ENCODE measurements around the gene TAF10. TPM values are rescaled to one million over a fixed set of nuclear protein-coding genes. Genes with fewer than 3 reads are reported as not detected.

TAF10 gene
- polyA plus RNA-seq, 1 of the 3 experiments (the other 2 are of a cell fraction) = 213 TPM

GRCh38 chr11:6598555-6598954 lies 13.5 kb downstream of the TAF10 start:
- no peak overlapping the region for H3K4me3 ChIP-seq (ENCODE audit: low read depth in 2 of 2, low read length in 1 of 2)
- H3K79me2 ChIP-seq (ENCODE audit: insufficient read depth) = peaks cover 55% of the 10 kb centered on the region
- no peaks in the 10 kb centered on the region for H3K9me2 ChIP-seq
- H3K4me1 ChIP-seq (ENCODE audit: control insufficient read depth in 1 of 2, insufficient read depth in 2 of 2, low read depth in 1 of 2, low read length in 1 of 2) = peaks cover 0 to 13% of the 10 kb centered on the region in 2 experiments; a peak in 2 of 4 replicates
- DNase-seq = no peak
- TF ChIP-seq SIN3A (IDR thresholded peaks at IDR 0.05; ENCODE audit: borderline replicate concordance, low read depth, low read length) (no peak), FOXM1 (IDR thresholded peaks at IDR 0.05; ENCODE audit: low read depth) (no peak)
- H4K20me1 ChIP-seq (ENCODE audit: insufficient read depth) = no peaks in the 10 kb centered on the region
- no peaks in the 10 kb centered on the region for H3K9me3 ChIP-seq
- 96% methylated on average over 3 of the region's 3 CpGs for WGBS (ENCODE audit: low lambda C conversion rate)
- no peaks in the 10 kb centered on the region for H3K27me3 ChIP-seq (ENCODE audit: insufficient read depth)
- H3K4me2 ChIP-seq = no peak overlapping the region
- no peak overlapping the region for H2AFZ ChIP-seq (ENCODE audit: low read depth)
- H3K27ac ChIP-seq (ENCODE audit: low read depth in 2 of 2, low read length in 1 of 2) = no peak overlapping the region
- H3K36me3 ChIP-seq (replicated peaks in 1 of 2; ENCODE audit: control insufficient read depth in 1 of 2, insufficient read depth in 2 of 2, low read length in 1 of 2) = peaks cover 17 to 69% of the 10 kb centered on the region in 2 experiments
- H3F3A ChIP-seq (replicated peaks; ENCODE audit: insufficient read depth) = no peaks in the 10 kb centered on the region
- H3K9ac ChIP-seq = no peak overlapping the region
- ChIA-PET CTCF (no interaction called here), POLR2A (no interaction called here)

GRCh38 chr11:6596239-6596877 lies 15.7 kb downstream of the TAF10 start:
- H3K27me3 ChIP-seq (ENCODE audit: insufficient read depth) = no peaks in the 10 kb centered on the region
- H2AFZ ChIP-seq (ENCODE audit: low read depth) = no peak overlapping the region
- no peaks in the 10 kb centered on the region for H3K9me2 ChIP-seq
- 94% methylated on average over 5 of the region's 5 CpGs for WGBS (ENCODE audit: low lambda C conversion rate)
- no peak for TF ChIP-seq MXI1 (IDR thresholded peaks at IDR 0.05; ENCODE audit: low read depth, low read length)
- no peak for TF ChIP-seq EZH2phosphoT487 (IDR thresholded peaks at IDR 0.05; ENCODE audit: borderline replicate concordance, low read depth)
- TF ChIP-seq RAD21 (IDR thresholded peaks at IDR 0.05; ENCODE audit: low read length) = no peak
- TF ChIP-seq USF1 (IDR thresholded peaks at IDR 0.05; ENCODE audit: borderline replicate concordance, low read depth) = no peak
- TF ChIP-seq IRF3 (IDR thresholded peaks at IDR 0.05; ENCODE audit: low read depth, low read length) = no peak
- TF ChIP-seq EP300 (IDR thresholded peaks at IDR 0.05; ENCODE audit: borderline replicate concordance in 1 of 2, low read depth in 1 of 2, low read length in 1 of 2) = no peak
- no peak for TF ChIP-seq RCOR1 (IDR thresholded peaks at IDR 0.05; ENCODE audit: low read length)
- TF ChIP-seq ZBTB33 (IDR thresholded peaks at IDR 0.05; ENCODE audit: borderline replicate concordance, low read depth) = no peak
- TF ChIP-seq NFIC (IDR thresholded peaks at IDR 0.05; ENCODE audit: borderline replicate concordance) = no peak
- no peak for TF ChIP-seq CTCF (IDR thresholded peaks at IDR 0.05)
- no peak for TF ChIP-seq TCF12 (IDR thresholded peaks at IDR 0.05)
- TF ChIP-seq GATA2 (CRISPR knock-in tag; IDR thresholded peaks at IDR 0.05) = no peak
- no peak for TF ChIP-seq TEAD4 (IDR thresholded peaks at IDR 0.05; ENCODE audit: borderline replicate concordance, insufficient read depth)
- no peak overlapping the region for H3K27ac ChIP-seq (ENCODE audit: low read depth in 2 of 2, low read length in 1 of 2)
- no peaks in the 10 kb centered on the region for H3K9me3 ChIP-seq
- ChIA-PET POLR2A (interaction anchor here (0.8 kb wide), 1 partner anchor 87 kb away, joined by 3 read pairs; the partner anchor contains the start of gene MRPL17), CTCF (interaction anchor here (0.9 to 2.5 kb wide), 3 partner anchors 13 to 65 kb away, joined by 3 to 9 read pairs (median 3); no protein-coding TSS in a partner anchor)
- H3K4me2 ChIP-seq = no peak overlapping the region
- peaks cover 33% of the 10 kb centered on the region for H3K79me2 ChIP-seq (ENCODE audit: insufficient read depth)
- no peaks in the 10 kb centered on the region; a peak in 1 of 4 replicates for H3K4me1 ChIP-seq (ENCODE audit: control insufficient read depth in 1 of 2, insufficient read depth in 2 of 2, low read depth in 1 of 2, low read length in 1 of 2)
- no peak overlapping the region for H3K9ac ChIP-seq
- H3K4me3 ChIP-seq (ENCODE audit: low read depth in 2 of 2, low read length in 1 of 2) = no peak overlapping the region
- DNase-seq = no peak
- no peaks in the 10 kb centered on the region for H4K20me1 ChIP-seq (ENCODE audit: insufficient read depth)
- peaks cover 23 to 74% of the 10 kb centered on the region in 2 experiments for H3K36me3 ChIP-seq (replicated peaks in 1 of 2; ENCODE audit: control insufficient read depth in 1 of 2, insufficient read depth in 2 of 2, low read length in 1 of 2)
- H3F3A ChIP-seq (replicated peaks; ENCODE audit: insufficient read depth) = no peaks in the 10 kb centered on the region

Data from SK-N-SH (cell line).